ENCODE measurements around the gene HYKK. TPM values are rescaled to one million over a fixed set of nuclear protein-coding genes. Genes with fewer than 3 reads are reported as not detected.
"Not testable (repeated sequence)": the region's sequence is repeated elsewhere in the genome, so short reads cannot be mapped to it uniquely, and the experiment has no call there.

HYKK gene, protein sequence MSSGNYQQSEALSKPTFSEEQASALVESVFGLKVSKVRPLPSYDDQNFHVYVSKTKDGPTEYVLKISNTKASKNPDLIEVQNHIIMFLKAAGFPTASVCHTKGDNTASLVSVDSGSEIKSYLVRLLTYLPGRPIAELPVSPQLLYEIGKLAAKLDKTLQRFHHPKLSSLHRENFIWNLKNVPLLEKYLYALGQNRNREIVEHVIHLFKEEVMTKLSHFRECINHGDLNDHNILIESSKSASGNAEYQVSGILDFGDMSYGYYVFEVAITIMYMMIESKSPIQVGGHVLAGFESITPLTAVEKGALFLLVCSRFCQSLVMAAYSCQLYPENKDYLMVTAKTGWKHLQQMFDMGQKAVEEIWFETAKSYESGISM
- 2.3 and 2.6 TPM in 2 replicates for total RNA-seq

- peak; percentile 85 for DNase-seq (ENCODE audit: low read depth, low spot score)
These were observed at the start of gene HYKK for GRCh38 chr15:78506971-78507830. HYKK (plus strand) TSS chr15:78507577; CDS start chr15:78513089, 5,512 bp downstream.

DNA sequence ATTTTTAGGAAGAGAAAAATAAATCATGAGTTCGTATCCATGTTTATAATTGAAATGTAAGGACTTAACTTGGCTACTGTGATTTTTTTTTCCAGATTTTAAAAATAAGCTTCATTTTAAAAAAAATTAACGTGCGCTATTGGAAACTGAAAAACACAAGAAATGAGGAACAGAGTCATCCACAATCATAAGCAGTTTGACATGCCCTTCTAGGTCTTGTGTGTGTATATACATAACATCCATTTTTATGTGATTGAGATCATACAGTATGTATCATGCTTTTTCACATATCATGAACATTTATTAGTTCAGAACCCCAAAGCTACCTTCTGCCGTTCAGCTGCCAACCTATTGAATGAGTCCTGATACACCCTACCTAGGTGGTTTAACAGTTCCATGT lies 46.6 kb upstream of the HYKK start:
- DNase-seq (ENCODE audit: low read depth, low spot score): no peak

DNA sequence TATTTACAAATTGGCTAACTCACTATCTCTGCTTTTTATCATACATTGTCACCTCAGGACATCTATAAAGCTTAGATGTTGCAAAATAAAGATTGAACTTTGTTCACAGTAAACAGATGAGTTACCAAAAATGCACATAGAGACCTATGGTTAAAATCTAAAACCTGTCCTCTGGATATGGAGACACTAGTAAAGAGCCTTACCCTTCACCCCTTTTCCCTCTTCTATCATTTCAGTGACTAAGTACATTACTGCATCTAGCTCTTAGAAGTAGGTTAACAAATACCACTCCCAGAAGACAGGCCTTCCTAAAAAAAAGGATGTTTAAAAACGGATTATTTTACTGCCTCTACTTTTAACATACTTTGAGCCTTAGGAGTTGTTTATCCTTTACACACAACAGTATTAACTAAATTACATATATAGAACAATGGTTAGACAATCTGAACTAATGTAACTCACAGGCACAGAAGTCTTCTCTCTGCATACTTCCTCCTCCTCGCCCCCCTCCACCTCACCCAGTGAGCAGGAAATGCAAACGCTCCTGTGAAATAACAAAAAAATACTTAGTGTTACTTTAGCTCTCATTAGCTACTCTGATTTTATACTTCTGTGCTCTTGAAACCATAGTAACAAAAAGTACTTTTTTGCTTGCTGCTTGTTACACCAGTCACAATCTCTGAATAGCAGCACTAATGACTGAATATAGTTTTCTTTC lies 46.0 kb upstream of the HYKK start:
- DNase-seq (ENCODE audit: low read depth, low spot score): no peak

- no peak for DNase-seq (ENCODE audit: low read depth, low spot score)
These were observed 38.3 kb upstream of the HYKK start for GRCh38 chr15:78469031-78469430.

- no peak for DNase-seq (ENCODE audit: low read depth, low spot score)
These were observed 30.1 kb upstream of the HYKK start for GRCh38 chr15:78477295-78477694.

- no peak for DNase-seq (ENCODE audit: low read depth, low spot score)
These were observed 27.7 kb upstream of the HYKK start for GRCh38 chr15:78479650-78480049.

DNA sequence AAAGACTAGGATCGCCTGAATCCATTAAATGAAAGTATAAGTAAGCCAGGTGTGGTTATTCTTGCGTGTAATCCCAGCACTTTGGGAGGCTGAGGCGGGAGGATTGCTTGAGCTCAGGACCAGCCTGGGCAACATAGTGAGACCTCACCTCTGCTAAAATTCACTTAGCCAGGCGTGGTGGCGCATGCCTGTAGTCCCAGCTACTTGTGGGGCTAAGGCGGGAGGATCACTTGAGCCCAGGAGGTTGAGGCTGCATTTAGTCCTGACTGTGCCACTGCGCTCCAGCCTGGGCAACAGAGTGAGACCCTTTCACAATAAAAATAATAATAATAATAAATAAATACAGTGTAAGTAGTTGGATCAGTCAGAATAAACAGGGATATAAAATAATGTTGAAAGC lies 25.5 kb upstream of the HYKK start:
- no peak for DNase-seq (ENCODE audit: low read depth, low spot score)

GRCh38 chr15:78492872-78493271 lies 14.5 kb upstream of the HYKK start:
- no peak for DNase-seq (ENCODE audit: low read depth, low spot score)

DNA sequence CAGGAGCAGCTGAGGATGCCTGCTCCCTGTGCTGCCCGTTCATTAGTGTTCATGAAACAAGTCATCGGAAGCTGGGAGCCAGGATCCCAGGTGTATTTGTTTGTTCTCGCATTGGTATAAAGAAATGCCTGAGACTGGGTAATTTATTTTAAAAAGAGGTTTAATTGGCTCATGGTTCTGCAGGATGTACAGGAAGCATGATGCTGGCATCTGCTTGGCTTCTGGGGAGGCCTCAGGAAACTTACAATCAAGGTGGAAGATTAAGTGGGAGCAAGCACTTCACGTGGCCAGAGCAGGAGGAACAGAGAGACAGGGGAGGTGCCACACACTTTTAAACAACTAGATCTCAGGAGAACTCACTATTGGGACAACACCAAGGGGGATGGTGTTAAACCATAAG lies 5.5 kb upstream of the HYKK start:
- DNase-seq (ENCODE audit: low read depth, low spot score): no peak

GRCh38 chr15:78502641-78503040 lies 4.7 kb upstream of the HYKK start:
- no peak for DNase-seq (ENCODE audit: low read depth, low spot score)

GRCh38 chr15:78507831-78508160 lies 419 bp downstream of the HYKK start:
- DNase-seq (ENCODE audit: low read depth, low spot score): no peak

GRCh38 chr15:78508272-78508671 lies 895 bp downstream of the HYKK start:
- no peak for DNase-seq (ENCODE audit: low read depth, low spot score)

- DNase-seq (ENCODE audit: low read depth, low spot score): no peak
These were observed 2.4 kb downstream of the HYKK start for GRCh38 chr15:78509726-78510312.

GRCh38 chr15:78520035-78520434 lies 12.7 kb downstream of the HYKK start:
- not testable (repeated sequence) for DNase-seq (ENCODE audit: low read depth, low spot score)

DNA sequence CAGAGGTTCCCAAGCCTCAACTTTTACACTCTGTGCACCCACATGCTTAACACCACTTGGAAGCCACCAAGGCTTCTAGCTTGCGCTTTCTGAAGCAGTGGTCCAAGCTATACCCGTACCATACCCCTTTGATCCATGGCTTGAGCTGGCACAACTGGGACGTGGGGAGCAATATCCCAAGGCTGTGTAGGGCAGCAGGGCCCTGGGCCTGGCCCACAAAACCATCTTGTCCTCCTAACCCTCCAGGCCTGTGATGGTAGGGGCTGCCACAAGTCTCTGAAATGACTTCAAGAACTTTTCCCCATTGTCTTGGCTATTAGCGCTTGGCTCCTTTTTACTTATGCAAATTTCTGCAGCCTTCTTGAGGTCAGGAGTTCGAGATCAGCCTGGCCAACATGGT lies 16.9 kb downstream of the HYKK start:
- no peak for DNase-seq (ENCODE audit: low read depth, low spot score)

GRCh38 chr15:78527325-78527724 lies 19.9 kb downstream of the HYKK start:
- no peak for DNase-seq (ENCODE audit: low read depth, low spot score)

GRCh38 chr15:78533331-78533730 lies 26.0 kb downstream of the HYKK start:
- DNase-seq (ENCODE audit: low read depth, low spot score): no peak

GRCh38 chr15:78536134-78536533 lies 28.8 kb downstream of the HYKK start:
- no peak for DNase-seq (ENCODE audit: low read depth, low spot score)

- DNase-seq (ENCODE audit: low read depth, low spot score): no peak
These were observed 30.0 kb downstream of the HYKK start for GRCh38 chr15:78537266-78537905.

DNA sequence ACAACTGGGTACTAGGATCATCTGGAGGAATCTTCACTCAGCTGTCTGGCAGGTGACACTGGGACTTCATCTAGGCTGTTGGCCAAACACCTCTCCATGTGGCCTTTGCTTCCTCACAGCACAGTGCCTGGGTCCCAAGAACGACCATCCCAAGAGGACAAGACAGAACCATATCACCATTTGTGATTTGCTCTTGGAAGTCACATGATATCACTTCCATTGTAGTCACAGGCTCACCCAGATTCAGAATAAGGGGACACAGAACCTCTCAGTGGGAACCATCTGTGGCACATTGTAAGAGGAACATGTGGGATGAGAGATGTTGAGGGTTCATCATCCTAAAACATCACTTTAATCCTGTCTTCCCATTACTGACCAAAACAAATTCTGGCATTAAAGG lies 31.0 kb downstream of the HYKK start:
- DNase-seq (ENCODE audit: low read depth, low spot score): no peak

DNA sequence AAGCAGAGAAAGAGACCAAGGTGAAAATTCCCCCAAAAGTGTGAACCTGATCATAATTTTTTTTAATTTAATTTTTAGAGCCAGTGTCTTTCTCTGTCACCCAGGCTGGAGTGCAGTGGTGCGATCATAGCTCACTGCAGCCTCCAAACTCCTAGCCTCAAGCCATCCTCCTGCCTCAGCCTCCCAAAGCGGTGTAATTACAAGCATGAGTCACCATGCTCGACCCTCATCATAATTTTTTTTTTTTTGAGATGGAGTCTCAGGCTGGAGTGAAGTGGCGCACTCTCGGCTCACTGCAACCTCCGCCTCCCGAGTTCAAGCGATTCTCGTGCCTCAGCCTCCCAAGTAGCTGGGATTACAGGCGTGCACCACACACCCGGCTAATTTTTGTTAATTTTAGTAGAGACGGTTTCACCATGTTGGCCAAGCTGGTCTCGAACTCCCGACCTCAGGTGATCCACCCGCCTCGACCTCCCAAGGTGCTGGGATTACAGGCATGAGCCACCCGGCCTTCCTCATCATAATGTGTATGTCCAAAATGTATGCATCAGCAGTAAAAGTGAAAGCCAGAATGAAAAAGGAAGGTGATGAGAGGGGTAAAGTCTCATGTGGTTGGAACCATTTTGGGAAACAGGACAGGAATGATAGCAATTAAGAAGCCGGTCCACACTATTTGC lies 32.2 kb downstream of the HYKK start:
- not testable (repeated sequence) for DNase-seq (ENCODE audit: low read depth, low spot score)
